SK-N-DZ (cell line): Measurements from ENCODE around the gene RTL10.
A peak's percentile ranks its signal among the peaks of the same experiment; 100 is the strongest.

Experiments used
- DNase-seq: peaks from one replicate; pipeline ENCODE4 v3.0.0-alpha.2; 2015; ENCODE audit warnings: low spot score

RTL10 gene

GRCh38 chr22:19864538-19865106, 9.9 kb upstream of the RTL10 start:
- no peak for DNase-seq

- no peak for DNase-seq
Observed at GRCh38 chr22:19863571-19863970, 8.9 kb upstream of the RTL10 start.

GRCh38 chr22:19862619-19863246, 8.1 kb upstream of the RTL10 start:
- no peak for DNase-seq

- DNase-seq, result no peak
Observed at GRCh38 chr22:19859861-19860510, 5.3 kb upstream of the RTL10 start.

GRCh38 chr22:19857382-19857781, 2.7 kb upstream of the RTL10 start:
- DNase-seq, result no peak

- DNase-seq, result peak; percentile 52
Observed at GRCh38 chr22:19855504-19856409, 1.1 kb upstream of the RTL10 start.

- no peak for DNase-seq
Observed at GRCh38 chr22:19853879-19854777, 546 bp downstream of the RTL10 start.

- DNase-seq, result no peak
Observed at GRCh38 chr22:19853058-19853878, 1.4 kb downstream of the RTL10 start.

GRCh38 chr22:19852177-19852781, 2.4 kb downstream of the RTL10 start:
- DNase-seq, result no peak

- no peak for DNase-seq
Observed at GRCh38 chr22:19851291-19852176, 3.1 kb downstream of the RTL10 start.

GRCh38 chr22:19850763-19851109, 3.9 kb downstream of the RTL10 start:
- DNase-seq, result no peak

- no peak for DNase-seq
Observed at GRCh38 chr22:19849835-19850762, 4.6 kb downstream of the RTL10 start.

- no peak for DNase-seq
Observed at GRCh38 chr22:19848298-19849224, 6.1 kb downstream of the RTL10 start.

GRCh38 chr22:19847345-19847632, 7.4 kb downstream of the RTL10 start:
- DNase-seq, result no peak

GRCh38 chr22:19846620-19847344, 7.9 kb downstream of the RTL10 start:
- no peak for DNase-seq

GRCh38 chr22:19845054-19845722, 9.5 kb downstream of the RTL10 start:
- no peak for DNase-seq
